GM19438 (cell line): Measurements from ENCODE around the gene ZNF575.
"Not testable (repeated sequence)": the region's sequence is repeated elsewhere in the genome, so short reads cannot be mapped to it uniquely, and the experiment has no call there.

Source experiments
- ATAC-seq: cut with Tn5 transposase; IDR thresholded peaks from one replicate; pipeline ENCODE4 v1.9.1; 2021; ENCODE audit warnings: low read depth; ENCODE audit not compliant: unreplicated experiment

ZNF575 gene

DNA sequence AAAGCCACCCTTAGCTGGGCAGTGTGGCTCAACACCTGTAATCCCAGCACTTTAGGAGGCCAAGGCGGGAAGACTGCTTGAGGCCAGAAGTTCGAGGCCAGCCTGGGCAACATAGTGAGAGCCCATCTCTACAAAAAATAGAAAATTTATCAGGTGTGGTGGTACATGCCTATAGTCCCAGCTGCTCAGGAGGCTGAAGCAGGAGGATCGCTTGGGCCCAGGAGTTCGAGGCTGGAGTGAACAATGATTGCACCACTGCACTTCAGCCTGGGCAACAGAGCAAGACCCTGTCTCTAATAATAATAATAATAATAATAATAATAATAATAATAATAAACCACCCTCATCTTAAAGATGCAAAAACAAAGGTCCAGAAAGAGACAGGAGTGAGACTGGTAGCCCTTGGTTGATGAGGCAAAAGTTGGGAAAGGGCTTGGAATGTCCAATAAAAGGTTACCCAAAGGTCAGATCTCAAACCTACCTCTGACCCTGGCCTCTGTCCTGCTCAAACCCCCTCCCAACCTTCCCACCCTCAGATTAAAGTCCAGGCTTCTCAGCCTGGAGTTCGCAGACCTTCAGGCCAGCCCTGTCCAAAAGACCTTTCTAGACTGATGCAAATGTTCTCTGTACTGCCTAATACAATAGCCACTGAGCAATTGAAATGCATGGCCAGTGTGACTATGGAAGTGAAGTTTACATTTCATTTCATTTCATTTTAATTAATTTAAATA, 9.1 kb downstream of the ZNF575 start:
- ATAC-seq: no peak

DNA sequence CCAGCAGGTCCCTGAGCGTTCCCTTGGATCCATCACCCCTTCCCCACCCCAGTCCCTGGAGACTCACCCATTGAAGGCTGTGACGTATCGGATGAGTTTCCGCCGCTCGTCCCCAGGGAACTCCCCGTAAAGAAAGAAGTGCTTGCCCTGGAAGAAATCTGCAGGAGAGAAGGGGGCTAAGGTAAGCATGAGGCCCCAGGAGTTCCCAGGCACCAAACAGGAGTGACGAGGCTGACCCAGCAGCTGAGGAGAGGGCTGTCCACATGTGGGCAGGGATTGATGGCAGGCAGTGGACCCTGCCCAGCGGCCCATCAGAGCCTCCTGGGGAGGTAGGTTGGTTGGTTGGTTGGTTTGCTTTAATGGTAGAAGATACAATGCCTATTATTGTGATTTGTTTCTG, 11.1 kb downstream of the ZNF575 start:
- ATAC-seq: no peak

DNA sequence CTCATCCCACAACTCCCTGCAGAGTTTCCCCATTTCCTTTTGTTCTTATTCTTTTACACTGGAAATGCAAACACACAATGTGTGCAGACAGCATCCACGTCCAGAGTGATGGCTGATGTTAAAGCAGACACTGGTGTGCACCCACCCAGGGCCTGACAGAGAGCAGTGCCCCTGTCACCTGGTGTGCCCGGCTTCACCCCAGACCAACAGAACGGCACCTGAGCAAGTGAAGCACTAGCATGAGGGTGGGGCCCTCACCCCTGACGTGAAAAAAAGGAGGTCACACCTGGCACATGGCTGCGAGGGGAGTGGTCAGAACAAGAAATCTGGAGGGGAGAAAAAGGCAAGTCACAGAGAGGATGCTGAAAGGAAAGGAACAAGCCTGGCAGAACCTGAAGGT, 12.3 kb downstream of the ZNF575 start:
- ATAC-seq: no peak

DNA sequence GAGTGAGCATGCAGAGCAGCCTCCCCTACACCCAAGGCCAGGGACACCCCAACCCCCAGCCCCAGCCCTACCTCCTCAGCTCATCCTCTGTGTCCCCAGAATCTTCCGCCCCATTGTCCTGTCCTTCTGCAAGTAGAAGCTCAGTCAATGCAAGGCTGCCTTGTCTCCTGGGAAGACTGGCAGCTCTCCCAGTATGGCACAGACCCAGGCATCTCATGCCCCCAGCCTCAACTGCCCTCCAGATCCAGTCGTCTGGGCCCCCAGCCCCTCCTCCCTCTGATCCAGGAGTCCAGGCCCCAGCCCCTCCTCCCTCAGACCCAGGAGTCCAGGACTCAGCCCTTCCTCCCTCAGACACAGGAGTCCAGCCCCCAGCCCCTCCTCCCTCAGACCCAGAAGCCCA, 13.0 kb downstream of the ZNF575 start:
- no peak for ATAC-seq

DNA sequence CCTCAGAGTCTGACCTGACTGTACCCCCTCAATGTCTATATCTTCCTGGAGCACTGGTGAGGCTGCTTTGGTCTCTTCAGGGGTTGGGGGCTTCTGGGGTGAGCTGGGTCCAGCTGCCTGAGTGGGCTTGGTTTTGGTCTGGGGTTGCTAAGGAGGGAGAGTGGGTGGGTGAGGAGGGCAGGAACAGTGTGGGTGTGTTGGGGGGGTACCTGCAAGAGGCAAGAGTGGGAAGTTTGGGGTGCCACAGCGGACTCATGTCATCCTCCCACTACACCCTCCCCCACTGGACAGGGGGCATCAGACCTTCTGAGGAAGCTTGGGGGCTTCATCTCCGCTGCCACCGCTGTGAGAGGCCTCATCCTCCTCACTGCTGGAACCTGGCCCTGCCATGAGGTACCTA, 13.6 kb downstream of the ZNF575 start:
- ATAC-seq: no peak

DNA sequence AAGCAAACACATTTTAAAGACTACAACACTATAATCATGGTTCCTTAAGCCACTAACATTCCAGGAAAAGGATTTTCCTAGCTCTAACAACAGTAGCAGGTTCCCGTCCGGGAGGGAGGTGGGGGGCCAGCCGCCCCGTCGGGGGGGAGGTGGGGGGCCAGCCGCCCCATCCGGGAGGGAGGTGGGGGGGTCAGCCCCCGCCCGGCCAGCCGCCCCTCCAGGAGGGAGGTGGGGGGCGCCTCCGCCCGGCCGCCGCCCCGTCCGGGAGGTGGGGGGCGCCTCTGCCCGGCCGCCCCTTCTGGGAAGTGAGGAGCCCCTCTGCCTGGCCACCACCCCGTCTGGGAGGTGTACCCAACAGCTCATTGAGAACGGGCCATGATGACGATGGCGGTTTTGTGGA, 14.9 kb downstream of the ZNF575 start:
- ATAC-seq: not testable (repeated sequence)

DNA sequence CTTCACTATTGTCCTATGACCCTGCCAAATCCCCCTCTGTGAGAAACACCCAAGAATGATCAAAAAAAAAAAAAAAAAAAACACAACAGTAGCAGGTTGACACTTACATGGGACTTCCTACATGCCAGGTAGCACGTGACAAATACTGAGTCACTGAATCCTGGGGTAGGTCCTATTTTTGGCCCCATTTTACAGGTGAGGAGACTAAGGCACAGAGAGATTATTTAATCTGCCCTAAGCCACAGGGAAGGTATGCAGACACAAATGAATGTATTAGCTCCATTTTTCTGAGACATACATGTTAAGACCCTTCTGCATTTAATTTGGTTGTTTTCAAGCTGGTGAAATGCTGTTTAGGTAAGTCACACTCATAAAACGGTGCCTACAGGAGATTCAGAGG, 15.7 kb downstream of the ZNF575 start:
- ATAC-seq: no peak

DNA sequence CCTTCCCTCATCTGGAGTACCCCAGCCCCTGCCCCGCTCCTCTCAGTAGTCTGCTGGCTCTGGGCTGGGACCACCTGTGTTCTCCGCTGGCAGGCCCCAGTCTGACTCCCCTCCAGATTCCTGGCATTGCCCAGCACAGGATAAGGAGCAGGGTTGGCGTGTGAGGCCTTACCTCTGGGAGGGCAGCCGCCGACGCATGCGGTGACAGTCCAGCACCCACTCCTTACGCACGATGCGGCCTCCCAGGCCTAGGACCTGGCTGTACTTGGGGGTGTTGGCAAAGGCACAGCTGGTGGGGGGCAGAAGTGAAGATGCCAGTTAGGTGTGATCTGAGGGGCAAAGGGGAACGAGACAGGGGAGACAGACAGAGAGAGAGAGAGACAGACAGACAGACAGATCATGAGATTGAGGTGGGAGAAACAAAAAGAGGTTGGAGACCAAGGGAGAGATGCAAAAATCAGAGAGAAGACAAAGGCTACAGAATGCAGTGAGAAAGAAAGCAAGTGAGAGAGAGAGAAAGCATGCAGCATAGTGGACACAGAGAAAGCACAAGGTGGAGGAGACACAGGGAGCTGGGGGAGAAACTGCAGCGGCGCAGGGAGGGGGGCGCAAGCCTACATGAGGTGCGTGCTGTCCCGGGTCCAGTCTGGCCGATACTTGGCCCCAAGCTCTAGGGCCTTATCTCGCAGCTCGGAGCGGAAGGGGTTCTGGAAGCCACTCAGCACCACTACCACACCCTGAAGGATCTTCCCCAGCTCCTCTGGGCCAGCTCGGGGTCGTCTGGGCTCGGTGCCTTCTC, 18.6 kb downstream of the ZNF575 start:
- no peak for ATAC-seq

DNA sequence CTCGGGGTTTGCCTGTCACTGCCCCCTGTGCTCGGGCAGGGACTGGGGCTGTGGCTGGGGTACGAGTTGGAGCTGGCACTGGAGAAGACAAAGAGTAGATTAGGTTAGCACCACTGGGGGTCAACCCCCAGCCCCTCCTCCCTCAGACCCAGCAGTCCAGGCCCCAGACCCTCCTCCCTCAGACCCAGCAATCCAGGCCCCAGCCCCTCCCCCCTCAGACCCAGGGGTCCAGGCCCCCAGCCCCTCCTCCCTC, 19.1 kb downstream of the ZNF575 start:
- no peak for ATAC-seq

DNA sequence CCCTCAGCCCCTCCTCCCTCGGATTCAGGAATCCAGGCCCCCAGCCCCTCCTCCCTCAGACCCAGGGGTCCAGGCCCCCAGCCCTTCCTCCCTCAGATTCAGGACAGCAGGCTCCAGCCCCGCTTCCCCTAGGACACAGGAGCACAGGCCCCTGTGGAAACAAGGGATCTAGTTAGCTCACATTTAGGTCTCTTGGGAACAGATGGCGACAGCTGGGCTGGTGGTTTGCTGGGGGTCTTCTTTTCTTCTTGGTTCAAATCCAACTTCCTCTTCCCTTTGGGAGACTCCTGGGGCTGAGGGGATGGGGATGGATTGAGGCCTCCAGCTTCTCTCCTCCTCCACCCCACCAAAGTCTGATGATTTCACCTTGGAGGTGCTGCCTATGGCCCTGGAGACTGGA, 19.6 kb downstream of the ZNF575 start:
- no peak for ATAC-seq

DNA sequence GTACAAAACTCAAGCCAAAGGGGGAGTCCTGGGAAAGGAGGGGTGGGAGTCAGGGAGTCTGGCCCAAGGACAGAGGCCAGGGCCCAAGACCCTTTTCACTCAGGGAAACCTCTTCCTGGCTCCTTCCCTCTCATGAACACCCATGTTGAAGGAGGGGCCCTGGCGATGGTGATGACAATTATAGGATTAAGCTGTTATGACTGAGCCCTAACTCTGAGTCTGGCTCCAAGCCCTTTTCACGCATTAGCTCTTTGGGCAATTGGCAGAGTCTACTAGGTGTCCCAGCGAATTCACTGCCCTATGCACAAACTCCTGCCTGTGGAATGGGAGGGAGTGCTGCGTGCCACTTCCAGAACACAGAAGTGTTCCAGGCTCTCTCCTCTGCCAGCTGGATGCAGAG, 20.7 kb downstream of the ZNF575 start:
- ATAC-seq: no peak

DNA sequence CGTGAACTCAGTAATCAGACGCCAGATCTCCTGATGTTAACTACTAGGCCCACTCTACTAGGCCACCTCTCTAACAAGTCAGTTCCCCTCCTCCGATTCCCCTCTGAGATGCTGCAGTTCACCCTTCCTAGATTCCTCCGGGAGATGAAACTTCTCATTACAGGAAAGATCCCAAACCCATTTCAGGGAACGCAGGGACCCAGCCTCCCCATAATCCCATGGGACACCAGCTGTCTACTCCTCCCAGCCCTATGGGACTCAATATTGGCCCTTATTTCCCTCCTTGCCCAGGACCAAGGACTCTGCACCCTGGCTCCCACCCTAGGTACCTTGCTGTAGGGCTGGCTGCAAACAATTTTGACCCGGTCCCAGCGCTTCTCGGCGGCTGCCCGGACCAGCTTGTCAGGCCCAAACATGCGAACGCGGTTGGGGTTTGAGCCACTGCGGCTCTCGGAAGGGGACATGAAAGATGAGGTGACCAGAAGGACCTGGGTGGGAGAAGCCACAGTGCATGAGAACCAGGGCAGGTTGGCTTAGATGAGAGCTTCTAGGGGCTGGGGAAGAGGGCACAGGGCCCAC, 21.4 kb downstream of the ZNF575 start:
- ATAC-seq: no peak

DNA sequence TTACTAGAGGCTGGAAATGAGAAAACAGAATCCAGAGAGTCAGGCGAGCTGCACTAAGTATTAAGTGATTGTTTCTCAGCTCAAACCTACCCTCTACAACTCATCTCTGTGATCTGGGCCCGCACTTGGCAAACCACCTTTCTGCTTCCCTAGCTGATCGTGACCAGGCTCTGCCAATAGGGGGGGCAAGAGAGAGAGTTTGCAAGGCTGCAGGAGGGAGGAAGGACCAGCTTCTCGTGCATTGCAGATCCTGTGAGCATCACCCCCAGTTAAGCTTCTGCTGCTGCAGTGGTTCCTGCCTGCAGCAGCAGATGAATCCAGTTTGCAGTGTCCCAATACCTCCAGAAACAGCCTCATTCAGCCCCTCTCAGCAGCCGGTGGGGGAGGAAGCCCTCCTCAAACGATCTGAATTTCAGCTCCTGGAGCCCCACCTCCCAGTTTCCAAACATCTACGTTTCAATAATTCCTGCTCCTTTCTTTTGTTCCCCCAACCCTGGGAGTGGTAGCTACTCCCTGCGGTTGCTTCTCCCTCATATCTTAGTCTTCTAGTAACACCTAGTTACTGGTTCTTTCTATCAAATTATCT, 22.3 kb downstream of the ZNF575 start:
- ATAC-seq: no peak

DNA sequence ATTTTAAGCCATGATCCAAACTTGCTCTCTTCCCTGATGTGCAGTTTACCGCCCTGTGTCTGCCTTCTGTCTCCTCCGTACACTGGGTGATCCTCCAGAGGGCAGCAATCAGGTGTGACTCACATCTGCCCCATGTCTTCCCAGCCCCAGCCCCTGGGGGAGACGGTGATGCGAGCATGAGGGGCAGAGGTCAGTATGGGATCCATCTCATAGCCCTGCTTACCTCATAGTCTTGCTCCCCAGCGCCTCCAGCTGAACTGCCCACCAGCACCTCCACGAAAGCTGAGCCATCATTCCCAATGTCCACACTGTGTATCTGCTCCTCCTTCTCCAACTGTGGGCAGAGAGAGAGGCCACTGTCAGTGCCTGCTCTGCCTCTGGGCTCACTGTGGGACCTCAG, 27.7 kb downstream of the ZNF575 start:
- ATAC-seq: no peak

DNA sequence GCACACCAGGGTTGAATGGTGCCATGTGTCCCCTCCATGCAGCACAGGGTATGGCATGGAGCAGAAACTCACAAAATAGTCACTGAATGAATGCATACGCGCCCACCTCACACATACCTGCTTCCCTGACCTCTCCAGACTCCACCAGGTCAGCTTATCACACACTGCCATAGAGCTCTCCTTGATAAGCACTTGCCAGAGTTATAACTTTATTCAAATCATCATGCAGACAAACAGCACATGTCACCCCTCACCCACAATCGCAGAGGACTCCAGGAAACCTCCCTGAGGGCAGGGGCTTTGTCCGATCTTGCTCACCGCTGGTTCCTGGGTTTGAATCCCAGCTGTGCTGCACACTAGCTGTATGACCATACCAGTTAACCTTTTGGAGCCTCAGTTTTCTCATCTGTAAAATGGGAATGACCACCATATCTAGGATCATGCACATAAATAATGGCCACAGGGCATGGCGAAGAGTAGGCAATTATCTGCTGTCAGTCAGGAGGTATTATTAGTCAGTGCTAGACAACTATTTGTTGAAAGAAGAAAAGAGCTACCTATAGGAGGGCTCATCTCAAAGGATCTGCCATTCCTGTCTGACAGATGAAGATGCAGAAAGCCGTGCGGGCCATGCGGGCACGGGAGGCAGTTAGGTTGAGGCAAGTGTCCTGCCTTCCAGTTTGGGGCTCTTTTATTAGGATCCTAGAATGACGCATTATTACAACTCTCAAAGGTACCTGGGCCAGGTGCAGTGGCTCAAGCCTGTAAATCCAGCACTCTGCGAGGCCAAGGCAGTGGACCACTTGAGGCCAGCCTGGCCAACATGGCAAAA, 28.4 kb downstream of the ZNF575 start:
- ATAC-seq: no peak

DNA sequence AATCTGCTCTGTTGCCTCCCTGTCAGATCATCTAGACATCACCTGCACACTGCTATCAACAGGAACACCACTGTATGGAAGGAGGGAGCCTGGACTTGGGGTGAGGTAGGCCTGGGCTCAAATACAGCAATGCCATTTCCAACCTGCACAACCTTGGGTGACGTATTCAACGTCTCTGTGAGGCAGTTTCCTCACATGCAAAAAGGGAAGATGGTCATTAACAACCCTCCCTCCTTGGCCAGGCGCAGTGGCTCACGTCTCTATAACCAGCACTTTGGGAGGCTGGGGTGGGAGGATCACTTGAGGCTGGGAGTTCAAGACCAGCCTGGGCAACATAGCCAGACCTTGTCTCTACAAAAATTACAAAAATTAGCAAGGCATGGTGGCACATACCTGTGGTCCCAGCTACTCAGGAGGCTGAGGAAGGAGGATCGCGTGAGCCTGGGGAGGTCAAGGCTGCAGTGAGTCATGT, 29.3 kb downstream of the ZNF575 start:
- ATAC-seq: no peak

DNA sequence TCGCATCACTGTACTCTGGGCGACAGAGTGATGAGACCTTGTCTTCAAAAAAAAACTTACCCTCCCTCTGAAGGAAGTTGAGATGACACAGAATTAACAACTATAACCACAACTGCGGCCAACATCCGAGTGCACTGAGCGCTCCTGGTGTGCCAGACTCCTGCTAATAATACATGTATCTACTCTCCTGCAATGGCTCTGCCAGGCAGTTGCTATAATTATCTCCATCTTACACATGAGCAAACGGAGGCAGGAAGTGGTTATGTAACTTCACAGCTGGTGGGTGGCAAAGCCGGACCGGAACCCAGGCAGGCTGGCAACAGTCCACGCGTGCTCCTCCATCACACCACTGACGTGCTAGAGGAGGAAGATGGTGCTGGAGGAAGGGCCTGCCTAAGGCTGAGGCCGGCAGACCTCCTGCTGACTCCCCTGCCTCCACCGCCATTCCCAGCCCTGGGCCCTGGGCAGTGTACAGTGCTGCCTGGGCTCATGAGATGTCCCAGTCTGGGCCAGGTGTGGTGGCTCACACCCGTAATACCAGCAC, 29.8 kb downstream of the ZNF575 start:
- ATAC-seq: peak; percentile 74

DNA sequence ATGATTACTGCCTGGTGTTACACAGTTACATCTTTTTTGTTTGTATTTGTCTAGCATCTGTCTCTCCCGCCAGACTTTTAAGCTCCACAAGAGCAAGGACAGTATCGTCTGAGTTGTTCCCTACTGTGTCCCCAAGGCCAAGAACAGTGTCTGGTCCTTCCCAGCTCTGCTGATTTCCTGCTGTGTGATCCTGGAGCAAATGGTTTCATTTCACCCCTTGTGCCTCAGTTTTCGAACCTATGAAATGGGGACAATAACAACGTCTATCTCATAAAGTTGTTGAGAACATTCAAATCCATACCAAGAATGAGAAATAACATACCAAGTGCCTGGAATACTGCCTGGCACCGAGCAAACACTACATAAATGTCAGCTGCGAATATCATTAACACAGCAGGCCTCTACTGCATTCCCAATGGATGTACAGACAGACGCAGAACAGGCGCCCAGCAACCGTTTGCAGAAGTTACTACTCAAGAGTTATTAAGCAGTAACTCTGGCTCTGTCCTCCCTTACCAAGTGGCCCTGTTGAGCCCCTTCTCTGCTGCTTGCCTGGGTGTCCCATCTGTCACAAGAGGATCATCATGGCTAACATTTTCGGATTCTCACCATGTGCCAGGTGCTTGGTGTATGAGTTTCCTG, 30.9 kb downstream of the ZNF575 start:
- ATAC-seq: no peak

DNA sequence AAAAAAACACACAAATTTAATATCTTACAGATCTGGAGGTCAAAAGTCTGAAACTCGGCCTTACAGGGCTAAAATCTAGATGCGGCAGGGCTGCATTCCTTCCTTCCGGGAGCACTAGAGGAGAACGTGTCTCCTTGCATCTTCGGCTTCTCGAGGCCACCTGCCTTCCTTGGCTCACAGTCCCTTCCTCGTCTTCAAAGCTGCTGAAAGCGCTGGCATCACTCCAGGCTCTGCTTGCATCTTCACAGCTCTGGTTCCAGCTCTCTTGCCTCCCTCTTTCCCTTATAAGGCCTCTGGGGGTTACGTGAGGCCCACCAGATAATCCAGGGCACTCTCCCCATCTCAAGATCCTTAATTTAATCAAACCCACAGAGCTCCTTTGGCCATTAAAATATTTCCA, 31.8 kb downstream of the ZNF575 start:
- no peak for ATAC-seq

DNA sequence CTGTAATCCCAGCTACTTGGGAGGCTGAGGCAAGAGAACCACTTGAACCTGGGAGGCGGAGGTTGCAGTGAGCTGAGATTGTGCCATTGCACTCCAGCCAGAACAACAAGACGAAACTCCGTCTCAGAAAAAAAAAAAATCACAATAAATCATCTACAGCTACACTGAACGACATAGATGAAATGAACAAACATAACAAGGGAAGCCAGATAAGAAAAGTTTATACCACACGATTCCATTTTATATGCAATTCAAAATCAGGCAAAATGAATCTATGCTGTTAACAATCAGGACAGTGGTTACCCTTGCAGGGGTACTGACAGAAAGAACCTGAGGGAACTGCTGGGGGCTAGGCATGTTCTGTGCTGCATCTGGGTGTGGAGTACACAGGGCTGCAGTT, 36.7 kb downstream of the ZNF575 start:
- no peak for ATAC-seq
